Putamen (tissue), 1 donor: ENCODE data around the gene LZTS3.
A peak's percentile ranks its signal among the peaks of the same experiment; 100 is the strongest.
"Not testable (repeated sequence)": the region's sequence is repeated elsewhere in the genome, so short reads cannot be mapped to it uniquely, and the experiment has no call there.

Source experiments
- DNase-seq: peaks from one replicate; pipeline ENCODE4 v3.0.0-alpha.2; 2016; ENCODE audit warnings: low spot score

LZTS3 gene

DNA sequence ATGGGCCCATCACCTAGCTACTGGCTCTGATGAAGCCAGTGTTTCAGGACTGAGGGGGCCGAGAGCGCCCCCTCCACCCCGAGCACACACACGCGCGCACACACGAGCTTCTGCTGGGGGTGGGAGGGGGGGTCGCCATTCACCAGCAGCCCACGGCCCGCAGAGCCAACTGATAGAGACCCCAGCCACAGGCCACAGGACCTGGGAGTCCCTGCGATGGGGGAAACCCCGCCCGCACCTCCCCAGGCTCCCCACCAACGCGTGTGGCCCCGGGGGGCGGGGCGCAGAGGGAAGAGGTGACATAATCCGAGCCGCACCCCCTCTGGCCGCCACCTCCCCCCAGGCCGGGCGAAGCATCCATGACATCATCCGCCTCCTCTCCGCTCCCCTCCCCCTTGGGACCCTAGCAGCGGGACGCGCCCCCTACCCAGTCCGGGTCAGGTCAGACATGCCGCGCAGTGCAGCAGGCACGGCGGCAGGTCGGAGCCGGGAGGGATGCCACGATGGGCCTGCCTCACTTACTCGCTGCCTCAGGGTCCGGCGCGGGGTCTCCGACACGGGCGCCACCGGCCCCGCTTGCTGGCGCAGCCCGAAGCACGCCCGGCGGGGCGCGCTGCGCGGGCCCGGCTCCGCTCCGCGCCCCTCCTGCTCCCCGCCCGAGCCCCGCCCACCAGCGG lies at the start of gene LZTS3:
Gene LZTS3, minus strand, starts transcription at position 617 of the 677 bp plus-strand sequence. CDS start 6,386 bp downstream, outside the sequence.
- peak; percentile 64 for DNase-seq

DNA sequence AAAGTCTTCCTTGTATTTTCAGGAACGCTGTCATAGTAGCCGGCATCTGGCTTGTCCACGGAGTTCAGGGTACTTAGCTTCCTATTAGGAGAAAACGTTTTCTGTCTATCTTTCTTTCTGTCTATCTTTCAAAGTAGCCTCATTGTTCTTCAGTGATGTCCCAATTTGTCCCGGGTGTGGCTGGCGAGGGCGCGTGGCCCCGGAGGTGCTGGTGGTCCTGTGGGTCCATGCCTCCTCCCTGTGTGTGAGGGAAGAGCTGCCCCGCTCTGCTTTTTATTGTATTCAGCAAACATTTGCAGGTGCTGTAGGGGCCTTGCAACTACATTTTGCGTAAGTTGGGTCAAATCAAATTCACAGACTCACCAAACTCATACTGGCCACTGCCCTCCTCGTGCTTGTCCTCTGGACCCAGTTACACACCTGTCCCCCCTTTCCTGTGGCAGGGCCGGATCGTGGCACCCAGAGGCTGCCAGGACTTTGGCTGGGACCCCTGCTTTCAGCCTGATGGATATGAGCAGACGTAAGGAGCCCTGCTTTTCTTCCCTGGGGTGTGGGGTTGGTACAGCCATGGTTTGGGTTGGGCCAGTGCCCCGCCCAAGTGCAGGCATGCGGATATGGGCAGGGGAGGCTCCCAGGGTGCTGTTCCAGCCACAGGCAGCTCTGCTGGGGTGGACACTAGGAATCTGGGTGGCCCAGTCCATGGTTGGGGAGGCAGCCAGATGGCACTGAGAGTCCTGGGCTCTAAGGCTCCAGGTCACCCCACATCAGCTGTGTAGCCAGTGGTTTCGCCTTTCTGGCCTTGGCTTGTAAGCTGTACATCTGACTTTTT lies 48.3 kb upstream of the LZTS3 start:
- no peak for DNase-seq

DNA sequence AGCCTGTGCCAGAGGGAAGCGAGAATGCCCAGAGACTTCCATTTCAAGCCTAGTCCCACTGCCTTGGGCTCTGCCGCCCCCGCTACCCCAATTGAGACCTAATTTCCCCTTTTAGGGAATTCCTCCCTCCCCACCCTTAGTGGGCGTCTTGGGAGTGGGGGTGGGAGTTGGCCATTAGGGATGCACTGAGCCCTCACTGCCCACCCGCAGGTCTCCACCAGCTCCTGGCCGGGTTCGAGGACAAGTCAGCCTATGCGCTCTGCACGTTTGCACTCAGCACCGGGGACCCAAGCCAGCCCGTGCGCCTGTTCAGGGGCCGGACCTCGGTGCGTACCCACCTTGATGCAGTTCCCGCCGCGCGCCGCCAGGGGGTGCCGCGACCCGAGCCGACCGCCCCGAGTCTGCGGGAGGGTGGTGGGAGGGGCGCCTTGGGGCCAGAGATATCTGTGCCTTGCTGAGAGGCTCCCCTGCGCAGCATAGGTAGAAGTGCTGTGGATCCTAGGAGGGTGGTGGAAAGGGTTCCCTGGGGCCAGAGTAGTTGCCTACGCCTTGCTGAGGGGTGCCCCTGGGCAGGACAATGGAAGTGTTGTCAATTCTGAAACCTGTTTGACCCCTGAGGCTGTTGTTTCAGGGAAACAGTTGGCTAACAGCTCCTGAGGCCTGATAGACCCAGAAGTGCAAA lies 45.1 kb upstream of the LZTS3 start:
- DNase-seq, result no peak

DNA sequence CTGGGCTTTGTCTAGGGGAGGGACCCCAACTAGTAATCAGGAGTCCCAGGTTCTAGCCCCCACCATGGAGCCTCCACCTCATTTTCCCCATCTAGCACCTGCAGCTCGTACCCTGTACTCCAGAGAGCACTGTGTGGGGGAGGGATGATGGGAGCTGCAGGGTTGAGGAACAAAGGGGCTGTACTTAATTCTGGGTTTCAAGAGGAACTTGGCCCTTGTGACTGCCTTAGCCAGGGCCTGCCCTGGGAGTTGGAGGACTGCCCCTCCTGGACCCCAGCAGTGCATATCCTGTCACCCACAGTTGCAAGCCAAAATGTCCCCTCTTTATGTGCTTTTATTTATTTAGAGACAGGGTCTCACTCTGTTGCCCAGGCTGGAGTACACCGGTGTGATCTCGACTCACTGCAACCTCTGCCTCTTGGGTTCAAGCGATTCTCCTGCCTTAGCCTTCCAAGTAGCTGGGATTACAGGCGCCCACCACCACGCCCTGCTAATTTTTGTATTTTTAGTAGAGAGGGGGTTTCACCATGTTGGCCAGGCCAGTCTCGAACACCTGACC lies 42.1 kb upstream of the LZTS3 start:
- not testable (repeated sequence) for DNase-seq

DNA sequence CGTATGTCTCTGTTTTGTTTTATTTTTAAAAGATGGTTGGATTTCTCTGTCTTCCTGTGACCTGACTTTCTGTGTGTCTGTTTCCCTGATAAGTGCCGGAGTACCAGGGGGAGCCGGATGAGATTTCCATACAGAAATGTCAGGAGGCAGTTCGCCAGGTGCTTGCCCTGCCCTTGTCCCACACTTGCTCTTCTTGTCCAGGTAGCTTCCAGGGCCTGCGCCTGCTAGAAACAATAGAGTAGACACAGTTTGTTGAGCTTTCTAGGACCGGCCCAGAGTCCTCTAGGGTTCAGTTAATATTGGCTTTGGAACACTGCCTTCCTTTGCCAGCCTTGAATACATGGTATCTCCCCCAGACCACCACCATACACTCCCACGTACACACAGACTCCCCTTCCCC lies 39.9 kb upstream of the LZTS3 start:
- no peak for DNase-seq

DNA sequence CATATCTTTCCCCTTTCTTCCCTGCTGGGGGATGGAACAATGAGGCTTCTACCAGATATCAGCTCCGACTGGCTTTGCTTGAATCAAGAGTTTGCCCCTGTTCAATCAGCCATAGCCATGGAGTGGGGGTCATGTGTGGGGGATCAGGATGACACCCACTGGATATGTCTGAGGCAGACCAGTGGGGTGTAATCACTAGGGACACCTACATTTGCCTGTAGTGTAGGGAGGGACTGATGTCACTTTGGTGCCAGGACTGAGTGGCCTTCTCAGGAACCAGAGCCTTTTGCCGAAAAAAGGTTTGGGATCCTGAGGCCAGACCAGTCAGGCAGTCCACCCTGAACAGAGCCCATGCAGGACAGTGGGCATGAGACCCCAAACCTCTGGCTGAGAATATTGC lies 37.0 kb upstream of the LZTS3 start:
- no peak for DNase-seq

DNA sequence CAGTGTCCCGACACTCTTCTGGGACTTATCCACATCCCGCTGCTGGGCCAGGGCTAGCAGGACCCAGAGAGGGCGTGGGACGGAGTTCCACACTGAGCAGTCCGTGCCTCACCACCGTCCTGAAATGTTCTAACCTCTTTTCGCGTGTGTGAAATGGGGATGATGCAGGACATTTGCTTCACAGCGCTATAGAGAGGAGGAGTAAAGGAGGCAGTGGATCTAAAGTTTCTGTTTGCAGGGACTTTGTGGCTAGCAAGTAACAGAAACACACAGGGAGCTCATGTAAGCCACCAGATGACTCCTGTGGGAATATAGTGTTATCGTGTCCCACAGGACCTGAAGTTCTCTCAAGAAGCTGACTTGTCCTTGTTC lies 36.6 kb upstream of the LZTS3 start:
- no peak for DNase-seq

DNA sequence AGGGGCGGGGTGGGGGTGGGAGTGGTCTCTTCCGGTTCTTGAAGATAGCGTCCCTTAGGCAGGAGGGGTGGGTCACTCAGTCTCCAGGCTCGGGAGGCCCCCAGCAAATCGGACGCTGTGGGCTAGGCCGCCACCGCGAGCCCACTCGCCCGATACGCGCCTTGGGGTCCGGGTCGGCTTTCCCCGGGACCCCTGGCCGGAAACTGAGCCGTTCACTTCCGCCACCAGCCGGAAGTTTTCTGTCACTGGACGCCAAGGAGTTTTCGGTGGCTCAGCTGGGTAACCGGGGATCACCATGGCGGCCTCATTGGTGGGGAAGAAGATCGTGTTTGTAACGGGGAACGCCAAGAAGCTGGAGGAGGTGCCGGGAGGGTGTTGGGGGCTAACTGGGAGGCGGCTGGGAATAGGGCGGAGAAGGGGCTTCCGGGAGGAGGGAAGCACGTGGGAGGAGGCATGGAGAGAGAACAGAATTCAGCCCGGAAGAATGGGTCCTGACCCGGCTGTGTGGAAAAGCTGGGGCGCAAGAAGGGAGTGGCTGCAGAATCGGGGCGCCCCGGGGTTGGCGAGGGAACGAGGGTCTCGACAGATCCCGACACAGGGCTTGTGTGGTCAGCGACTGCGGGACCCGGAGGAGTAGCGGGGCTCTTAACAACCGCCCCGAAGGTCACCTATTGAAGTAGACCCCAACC lies 36.1 kb upstream of the LZTS3 start, which contains the start of gene ITPA:
Gene ITPA, plus strand, starts transcription at position 242 of the 689 bp plus-strand sequence. Its CDS starts 54 bp downstream, at position 296.
- DNase-seq, result peak; percentile 52

- DNase-seq, result no peak
Measured at GRCh38 chr20:3208786-3209256, 35.5 kb upstream of the LZTS3 start.

DNA sequence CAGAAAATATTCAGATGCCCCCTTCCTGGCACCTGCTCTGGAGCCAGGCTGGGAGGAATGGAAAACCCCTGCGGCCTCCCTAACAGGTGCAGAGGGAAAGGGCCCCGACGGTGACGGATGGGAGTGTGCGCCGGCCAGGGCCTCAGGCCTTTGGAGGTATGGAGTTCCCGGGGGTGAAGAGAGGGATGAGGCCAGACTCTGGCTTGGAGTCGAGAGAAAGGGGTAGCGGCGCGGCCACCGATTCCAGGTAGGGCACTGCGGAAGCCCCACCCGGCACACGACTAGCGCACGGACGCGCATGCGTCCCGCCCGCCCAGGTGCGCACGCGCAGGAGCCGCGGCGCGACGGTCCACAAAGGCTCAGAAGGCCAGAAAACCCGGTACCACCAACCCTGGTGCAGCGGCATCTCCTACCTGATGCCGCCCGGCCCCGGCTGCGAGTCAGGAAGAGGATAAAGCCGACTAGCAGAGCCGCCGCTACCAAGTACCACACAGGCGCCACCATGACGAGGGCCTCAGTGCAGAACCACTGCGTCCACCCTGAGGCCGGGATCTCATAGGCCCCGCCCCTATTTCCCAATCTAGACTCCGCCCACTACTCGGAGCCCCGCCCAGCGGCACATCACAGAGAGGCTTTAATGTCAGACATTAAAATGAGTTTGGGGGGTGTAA lies 30.9 kb upstream of the LZTS3 start, which contains the start of gene DDRGK1:
Gene DDRGK1, minus strand, starts transcription at position 559 of the 671 bp plus-strand sequence. Its CDS starts 55 bp downstream, at position 504.
- DNase-seq, result peak; percentile 87

DNA sequence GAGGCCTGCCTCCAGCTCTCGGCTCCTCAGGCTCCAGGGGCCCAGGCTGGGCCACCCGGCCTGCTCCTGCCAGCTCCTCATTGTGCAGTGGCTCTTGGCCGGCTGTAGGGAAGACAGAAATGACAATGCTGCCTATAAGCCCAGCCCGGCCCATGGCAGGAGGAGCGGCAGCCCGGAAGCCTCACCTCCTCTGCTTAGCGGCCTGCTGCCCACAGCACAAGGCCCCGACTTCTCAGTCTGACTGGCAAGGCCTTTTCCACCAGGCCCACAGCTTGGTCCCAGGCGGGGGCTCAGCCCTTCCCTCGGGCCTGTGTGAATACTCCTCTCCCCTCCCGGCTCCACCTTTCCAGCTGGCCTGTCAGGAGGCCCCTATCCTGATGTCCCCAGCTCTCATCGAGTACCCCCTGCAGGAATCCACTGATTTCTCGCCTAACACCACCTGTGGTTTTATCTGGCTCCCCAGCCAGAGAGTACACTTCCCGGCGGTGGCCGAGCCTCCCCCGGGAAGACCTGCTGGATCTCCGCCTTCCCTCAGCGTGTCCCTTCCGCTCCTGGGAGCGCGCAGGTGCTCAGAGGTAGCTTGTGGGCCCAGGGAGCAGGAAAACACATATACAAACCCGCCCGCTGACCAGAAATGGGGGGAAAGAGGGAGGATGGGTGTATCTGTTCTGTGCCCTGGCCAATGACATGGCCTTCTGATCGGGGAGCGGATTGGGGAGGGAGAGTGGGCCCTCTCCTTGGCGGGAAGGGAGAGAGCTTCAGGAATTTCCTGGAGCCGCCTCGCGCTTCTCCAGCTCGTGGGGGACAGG lies 30.2 kb upstream of the LZTS3 start:
- DNase-seq, result no peak

DNA sequence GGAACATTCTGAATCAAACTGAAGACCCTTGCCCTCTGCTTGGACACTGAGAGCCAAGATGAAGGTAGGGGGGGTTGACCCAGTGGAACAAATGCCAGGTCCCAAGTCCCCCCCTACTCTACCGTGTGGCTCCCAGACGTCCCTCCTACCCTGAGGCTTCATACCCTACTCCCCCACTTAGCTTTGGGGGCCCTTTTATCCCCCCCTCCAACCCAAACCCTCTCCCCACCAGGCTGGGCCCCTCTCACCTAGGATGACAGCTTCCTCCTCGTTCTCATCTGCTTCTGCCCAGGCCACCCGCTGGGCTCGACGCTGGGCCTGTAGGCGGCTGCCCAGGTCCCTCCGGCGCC lies 29.6 kb upstream of the LZTS3 start:
- DNase-seq, result no peak

- DNase-seq, result no peak
Measured at GRCh38 chr20:3199976-3200755, 26.8 kb upstream of the LZTS3 start.

GRCh38 chr20:3199206-3199605 lies 25.9 kb upstream of the LZTS3 start:
- no peak for DNase-seq

- no peak for DNase-seq
Measured at GRCh38 chr20:3195590-3196237, 22.4 kb upstream of the LZTS3 start.

GRCh38 chr20:3194617-3195280 lies 21.4 kb upstream of the LZTS3 start:
- no peak for DNase-seq

DNA sequence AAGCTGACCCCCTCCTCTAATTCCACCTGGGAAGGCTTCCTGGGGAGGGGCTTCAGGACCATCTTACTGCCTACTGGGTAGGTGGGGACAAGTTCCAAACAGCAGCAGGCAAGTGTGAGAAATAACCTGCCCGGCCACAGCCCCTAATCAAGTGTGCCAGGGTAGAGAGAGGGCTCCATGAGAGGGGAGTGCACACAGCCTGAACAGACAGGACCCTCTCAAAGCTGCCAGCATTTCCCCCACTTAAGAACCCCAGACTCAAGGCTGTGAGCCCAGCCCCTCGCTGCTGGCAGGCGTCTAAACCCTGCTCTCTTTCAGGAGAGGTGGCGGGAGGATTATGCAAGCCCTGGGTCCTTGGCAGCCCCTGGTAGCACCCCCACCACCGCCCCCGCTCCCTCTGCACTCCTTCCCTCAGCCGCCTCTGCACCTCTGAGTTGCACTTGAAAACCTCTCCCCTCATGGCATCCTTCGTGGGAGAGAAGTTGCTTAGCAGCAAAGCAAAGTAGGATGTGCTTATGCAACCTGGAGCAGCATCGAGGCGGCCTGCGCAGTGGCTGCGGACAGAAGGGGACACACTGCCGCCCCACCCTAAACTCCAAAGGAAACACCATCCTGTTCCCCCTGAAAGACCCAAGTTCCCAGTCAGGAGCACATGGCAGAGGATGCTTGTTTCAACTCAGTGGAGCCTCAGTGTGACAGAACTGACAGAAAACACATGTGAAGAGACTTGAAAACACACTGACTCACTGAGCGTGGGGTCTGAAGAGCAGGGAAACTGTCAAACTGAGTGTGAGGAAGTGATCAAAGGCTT lies 20.7 kb upstream of the LZTS3 start:
- peak; percentile 85 for DNase-seq
